ENCODE measurements around the gene RAB10.
"Not testable (repeated sequence)": the region's sequence is repeated elsewhere in the genome, so short reads cannot be mapped to it uniquely, and the experiment has no call there.

The RAB10 gene

DNA sequence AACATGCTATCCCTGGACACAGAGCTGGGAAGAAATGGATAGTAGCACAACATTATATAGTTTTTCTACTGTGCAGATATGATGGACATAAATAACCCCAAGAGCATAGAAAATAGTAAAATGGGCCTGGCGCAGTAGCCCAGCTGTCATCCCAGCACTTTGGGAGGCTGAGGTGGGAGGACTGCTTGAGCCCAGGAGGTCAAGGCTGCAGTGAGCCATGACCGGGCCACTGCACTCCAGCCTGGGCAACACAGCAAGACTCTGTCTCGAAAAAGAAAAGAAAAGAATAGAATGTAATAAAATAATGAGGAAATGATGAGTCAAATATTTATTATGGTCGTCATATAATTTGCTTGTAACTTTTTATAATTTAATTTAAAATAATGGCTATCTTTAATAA is 131.5 kb downstream of the RAB10 start:
- no peak for DNase-seq

DNA sequence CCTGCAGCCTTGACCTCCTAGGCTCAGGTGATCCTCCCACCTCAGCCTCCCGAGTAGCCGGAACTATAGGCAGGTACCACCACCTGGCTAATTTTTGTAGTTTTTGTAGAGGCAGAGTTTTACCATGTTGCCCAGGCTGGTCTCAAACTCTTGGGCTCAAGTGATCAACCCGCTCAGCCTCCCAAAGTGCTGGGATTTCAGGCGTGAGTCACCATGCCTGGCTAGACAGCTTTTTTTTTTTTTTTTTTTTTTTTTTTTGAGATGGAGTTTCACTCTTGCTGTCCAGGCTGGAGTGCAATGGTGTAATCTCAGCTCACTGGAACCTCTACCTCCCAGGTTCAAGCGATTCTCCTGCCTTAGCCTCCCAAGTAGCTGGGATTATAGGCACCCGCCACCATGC is 132.7 kb downstream of the RAB10 start:
- not testable (repeated sequence) for DNase-seq

DNA sequence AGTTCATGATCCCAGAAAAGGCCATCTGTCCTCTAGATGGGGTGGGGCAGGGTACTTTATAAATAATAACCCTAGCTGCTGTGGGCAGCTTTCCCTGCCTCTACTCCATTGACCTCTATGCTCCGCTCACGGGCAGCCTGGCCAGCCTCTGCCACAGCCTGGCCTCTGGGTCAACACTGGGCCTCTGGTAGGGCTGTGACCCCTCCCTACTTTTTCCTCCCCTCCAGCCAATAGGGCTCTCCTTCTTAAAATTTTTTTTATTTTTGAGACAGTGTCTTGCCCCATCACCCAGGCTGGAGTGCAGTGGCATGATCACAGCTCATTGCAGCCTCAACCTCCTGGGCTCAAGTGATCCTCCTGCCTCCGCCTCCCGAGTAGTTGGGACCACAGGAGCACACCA is 134.9 kb downstream of the RAB10 start:
- DNase-seq = no peak

DNA sequence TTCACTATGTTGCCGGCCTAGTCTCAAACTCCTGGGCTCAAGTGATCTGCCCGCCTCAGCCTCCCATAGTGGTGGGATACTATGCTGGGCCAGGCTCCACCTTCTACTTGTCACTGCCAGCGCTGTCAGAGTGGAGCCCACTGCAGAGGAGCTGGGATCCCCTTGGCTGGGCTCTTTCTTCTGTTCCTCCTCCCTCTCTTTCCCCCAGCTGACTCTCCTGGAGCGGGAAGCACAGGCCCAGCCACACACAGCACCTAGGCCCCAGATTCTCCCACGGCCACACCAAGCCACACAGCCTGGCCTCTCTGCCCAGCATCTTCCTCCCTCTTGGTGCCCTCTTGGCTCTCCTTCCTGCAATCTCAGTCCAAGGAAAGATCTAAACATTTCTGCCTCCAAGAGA is 135.3 kb downstream of the RAB10 start:
- no peak for DNase-seq

DNA sequence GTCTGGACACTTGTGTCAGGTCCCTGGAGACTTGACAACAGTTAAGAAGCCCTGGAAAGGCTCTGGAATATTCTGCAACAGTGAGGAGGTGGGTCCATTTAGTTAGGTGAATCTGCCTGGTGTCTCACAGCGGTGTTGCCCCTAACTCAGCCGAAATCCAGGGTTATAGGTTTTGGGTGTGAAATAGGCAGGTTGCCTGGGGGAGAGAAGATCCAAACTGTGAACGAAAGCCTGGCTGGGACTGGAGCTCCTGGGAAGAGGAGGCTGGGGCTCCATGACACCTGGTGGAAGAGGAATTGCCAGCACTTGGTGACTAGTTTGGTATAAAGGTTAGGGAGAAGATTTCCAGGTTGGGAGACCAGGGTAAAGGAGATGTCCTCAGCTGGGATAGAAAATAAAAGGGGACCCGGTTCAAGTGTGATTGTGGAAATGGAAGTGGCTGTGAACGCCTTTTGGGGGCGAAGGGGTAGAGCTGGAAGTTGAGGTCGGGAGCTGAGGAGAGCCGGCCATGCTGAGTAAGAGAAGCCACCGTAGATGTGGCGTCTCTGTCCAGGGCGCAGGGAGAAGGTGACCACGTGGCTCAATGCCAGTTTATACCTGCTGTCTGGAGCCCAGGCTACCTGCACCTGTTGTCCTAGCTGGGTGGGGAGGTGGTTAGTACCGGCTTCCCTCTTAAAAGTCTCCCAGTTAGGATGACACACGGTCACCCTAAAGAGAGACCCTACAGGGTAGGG is 136.0 kb downstream of the RAB10 start:
- no peak for DNase-seq

DNA sequence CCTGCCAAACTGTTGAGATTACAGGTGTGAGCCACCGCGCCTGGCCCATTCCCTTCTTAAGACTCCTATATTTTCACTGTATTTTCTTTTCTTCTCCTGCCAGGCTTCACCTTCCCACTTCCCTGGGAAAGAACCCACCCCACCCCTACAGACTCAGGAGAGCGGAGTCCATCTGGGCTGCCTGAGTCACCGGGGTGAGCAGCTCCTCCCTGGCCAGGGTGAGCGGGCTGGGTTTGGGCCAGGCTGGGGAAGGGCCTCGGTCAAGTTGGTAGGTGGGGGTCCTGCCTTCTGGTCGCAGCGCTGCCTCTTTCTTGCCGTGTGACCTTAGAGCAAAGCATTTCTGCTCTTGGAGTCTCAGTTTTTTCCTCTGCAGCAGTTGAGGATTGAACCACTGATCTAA is 136.9 kb downstream of the RAB10 start:
- DNase-seq = no peak

DNA sequence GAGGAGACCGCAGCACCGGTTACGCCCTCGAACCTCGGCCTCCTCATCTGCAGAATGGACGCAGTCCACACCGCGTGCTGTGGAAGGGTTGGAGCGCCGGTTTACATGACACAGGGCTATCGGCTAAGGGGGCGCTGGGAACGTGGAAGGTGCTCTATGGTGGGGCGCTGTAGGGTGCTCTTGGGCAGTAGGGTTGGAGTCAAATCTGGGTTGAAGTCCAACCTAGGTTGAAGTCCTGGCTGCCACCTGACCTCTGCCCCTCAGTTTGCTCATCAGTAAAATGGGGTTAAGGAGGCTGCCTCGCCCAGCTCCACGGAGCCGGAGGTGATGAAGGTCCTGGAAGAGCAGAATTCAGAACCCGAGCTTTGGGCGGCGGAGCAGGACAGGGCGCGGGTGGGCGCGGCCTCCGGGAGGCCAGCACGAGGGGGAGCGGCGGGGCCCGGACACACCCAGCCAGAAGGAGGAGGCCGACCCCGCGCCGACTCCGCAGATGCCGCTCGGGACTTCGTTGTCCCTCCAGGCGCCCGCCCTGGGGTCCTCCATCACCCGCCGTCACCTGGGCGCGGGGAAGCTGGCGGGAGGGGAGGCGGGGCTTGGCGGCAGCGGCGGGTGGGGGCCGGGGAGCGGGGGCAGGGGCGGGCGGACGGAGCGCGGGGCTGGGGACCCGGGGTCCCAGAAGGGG is 138.4 kb downstream of the RAB10 start:
- DNase-seq = no peak

DNA sequence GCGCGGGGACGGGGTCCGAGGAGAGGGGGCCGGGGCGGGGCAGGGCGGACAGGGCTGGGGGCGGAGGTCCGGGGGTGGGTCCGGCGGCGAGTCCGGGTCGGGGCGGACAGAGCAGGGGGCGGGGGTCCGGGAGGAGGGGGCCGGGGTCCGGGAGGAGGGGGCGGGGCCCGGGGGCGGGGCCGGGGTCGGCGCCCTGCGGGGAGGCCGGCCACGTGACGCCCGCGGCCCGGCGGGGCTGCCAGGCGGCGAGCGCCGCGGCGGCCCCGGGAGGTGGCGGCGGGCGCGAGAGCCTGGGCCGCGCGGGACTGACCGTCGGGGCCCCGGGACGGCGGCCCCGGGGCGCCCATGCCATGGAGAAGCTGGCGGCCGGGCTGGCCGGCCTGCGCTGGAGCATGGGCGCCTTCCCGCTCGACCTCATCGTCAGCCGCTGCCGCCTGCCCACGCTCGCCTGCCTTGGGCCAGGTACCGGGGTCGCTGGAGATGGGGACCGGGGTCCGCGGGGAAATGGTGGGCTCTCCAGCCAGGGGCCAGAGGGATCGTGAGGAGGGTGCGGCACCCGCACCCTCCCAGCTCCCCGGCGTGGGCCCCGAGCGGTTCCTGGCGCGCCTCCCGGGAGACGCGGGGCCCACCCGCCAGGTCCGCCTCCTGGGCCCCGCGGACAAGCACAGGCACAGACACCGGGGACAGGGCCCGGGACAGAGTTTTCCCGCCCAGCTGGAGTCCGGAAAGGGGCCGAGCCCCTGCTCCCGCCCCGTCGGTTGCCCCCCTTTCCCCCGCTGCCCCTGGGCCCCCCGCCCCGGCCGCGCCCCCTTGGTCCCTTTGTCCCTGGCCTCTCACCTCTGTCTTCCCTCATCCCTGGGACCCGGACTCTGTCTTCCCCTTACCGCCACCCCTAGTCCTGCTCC is 139.2 kb downstream of the RAB10 start, which contains the start of gene GAREM2:
Gene GAREM2 (plus strand): TSS at position 218 of the 905 bp plus-strand sequence. CDS start 133 bp downstream, at position 351.
- no peak for DNase-seq

DNA sequence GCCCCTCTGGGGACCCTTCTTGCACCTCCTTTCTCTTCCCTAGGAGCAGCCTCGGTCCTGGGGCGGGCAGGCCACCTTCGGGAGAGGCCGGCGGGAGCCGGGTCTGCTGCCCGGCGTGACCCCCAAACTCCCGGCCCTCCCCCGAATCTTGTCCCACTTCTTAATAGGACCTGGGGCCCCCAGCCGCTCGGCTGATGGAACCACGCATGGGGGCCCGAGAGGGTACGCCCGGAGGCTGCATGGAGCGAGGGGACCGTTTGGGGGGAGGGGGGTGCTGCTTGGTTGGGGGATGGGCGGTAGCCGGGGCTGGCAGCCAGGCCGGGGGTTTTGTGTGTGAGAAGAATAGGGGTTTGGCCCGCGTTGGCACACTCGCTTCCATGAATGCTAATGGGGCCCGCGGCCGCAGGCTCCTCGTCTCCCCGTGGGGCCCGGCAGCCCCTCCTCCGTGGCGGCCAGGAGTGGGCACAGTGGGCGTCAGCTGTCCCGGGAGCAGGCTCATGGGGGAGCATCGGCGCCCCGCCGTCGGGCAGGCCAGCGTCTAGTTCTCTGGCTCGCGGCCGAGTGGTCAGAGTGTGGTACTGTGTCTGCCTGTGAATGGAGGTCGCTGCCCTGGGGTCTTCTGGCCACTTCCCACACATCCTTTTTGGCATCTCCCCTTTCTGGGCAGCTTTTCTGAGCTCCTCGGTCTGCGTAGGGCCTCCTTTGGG is 140.0 kb downstream of the RAB10 start:
- no peak for DNase-seq

DNA sequence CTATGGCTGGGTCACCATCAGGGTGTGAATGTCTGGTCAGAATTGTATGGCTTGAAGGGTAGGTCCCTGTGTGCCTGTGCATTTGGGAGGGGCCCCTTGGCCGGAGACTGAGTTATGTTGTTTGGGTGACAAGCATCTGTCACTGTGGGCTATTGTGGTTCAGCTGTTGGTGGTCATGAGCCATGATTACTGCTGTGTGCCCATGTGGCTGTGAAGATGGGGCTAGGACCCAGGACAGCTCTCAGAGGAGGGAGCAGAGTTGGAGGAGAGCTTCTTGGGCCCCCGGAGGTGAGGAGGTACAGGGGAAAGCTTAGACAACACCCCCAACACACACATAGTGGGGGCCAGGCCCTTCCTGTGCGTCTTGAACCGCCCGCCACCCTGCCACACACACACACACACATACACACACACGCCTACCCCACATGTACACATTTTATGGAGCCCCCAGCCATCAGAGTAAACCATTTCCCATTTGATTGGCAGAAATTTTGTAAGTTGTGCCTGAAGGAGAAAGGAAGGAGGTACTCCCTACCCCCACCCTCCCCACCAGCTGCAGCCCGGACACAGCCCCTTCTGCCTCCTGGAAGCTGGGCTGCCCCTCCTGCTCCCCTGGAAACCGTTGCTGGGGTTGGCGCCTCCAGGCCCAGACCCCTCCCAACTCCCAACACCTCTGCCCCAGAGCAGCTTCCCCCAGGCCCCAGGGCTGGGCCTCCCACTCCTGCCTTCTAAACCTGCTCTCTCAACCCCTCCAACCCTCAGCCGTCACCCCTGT is 141.0 kb downstream of the RAB10 start:
- DNase-seq = no peak

DNA sequence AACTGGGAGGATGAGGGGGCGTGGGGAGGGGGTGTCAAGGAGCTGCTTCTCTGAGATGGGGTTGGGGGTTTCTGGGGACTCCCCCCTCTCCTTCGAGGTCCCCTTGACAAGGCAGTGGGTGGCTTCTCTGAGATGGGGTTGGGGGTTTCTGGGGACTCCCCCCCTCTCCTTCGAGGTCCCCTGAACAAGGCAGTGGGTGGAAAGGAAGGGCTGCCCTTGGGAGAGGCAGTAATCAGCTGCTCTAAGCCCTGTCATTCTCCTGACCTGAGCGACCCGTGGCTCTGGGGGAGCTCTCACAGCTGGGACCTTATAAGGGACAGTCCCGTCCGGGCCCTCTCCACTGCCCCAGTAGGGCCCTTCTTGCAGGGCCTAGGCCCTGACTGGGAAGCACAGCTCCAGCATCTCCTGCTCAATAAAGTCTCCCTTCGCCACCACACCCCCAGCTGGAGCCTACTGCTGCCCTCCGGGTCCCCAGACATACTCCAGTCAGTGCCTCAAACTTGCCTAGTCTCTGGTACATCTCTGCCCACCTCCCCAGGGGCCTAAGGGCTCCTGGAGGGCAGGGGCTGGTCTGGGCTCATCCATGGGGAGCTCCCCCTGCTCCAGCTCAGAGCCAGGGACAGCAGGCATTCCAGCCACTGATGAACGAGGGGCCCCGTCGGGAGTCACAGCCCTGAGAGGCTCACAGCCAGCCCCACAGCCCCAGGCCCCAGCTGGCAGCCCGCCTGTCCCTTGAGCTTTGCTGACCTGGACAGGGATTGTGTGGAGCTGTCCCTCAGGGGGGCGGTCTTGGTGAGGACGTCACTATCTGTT is 141.8 kb downstream of the RAB10 start:
- DNase-seq = no peak

DNA sequence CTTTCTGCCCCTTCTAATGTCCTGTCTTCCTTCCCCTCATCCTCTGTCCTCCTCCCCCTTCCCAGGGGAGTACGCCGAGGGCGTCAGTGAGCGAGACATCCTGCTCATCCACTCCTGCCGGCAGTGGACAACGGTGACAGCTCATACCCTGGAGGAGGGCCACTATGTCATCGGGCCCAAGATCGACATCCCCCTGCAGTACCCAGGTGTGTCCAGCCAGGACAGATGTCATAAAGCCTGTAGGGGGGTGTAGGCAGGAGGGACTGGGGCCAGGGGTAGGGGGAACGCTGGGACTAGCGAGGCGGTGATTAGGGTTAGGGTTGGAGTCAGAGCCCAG is 142.4 kb downstream of the RAB10 start:
- no peak for DNase-seq

DNA sequence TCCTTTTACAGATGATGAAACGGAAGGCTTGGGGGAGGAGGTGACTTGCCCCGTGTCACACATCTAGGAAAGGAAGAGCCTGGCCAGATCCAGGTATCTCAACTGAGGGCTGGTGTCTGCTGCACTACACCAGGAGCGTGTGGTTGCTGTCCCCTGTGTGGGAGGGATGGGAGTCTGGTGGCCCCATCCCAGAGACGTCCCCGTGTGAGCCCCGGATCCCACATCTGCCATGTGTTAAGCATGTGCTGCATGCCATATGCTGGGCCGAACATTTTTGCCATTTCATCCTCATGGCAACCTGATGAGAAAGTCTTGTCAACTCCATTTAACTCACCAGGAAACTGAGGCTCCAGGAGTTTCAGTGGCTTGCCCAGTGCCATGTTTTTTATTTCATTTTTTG is 143.2 kb downstream of the RAB10 start:
- DNase-seq = no peak

DNA sequence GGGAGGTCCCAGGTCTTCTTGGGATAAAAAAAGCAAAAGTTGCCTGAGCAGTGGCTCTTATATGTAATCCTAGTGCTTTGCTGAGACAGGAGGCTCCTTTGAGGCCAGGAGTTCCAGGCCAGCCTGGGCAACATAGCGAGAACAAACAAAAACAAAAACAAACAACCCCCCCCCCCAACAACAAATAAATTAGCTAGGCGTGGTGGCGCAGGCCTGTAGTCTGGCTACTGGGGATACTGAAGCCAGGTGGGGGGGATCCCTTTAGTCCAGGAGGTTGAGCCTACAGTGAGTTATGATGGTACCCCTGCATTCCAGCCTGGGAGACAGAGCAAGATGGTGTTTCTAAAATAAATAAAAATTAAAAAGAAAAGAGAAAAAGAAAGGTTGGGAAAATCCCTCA is 144.4 kb downstream of the RAB10 start:
- DNase-seq = no peak

DNA sequence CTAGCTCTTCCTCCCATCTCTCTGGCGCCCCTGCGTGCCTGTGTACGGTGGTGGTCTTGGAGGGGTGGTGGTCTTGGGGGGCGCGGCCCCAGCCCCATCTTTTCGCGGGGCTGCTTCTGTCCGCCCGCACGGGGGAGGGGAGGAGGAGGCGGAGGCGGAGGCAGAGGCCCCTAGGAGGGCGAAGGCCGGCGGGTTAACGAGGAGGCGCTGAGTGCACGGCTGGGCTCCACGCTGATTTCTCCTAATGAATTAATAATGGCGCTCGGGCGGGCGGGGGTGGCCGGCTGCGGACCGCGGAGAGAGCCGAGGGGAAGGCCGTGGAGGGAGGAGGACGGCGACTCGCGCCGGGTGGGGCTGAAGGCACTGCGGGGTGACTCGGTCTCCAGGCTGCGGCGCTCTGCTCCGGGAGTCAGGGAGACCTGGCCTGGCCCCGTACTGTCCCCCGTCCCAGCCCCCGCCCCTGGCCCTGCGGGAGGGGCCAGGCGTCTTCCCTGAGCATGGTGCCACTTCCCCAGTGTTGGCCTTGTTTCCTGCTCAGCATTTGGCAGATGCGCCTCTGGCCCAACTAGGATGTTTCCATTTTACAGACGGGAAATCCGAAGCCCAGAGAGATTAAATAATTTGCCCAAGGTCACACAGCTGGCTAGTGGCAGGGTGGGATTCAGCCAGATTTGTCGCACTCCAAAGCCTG is 145.0 kb downstream of the RAB10 start:
- peak; percentile 49 for DNase-seq

DNA sequence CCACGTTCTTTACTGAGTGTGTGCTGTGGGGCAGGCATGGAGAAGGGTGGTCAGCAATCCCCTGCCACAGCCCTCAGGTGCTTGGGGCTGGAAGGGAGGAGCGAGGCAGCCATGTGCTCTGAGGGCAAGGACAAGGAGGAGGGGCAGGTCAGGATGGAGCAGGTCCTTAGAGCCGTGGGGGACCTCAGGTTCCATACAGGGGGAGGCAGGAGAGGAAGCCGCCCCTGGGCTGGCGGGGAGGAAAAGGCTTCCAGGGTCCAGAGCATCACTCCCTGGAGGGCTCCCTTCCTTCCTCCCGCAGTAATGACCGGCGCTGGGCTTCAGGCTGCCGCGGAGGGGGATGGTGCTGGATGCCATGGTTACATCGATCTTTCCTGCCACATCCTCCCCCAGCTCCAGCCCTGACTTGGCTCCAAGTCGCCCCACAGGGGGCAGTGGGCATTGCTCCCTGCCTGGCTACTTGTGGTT is 145.6 kb downstream of the RAB10 start:
- DNase-seq = no peak

DNA sequence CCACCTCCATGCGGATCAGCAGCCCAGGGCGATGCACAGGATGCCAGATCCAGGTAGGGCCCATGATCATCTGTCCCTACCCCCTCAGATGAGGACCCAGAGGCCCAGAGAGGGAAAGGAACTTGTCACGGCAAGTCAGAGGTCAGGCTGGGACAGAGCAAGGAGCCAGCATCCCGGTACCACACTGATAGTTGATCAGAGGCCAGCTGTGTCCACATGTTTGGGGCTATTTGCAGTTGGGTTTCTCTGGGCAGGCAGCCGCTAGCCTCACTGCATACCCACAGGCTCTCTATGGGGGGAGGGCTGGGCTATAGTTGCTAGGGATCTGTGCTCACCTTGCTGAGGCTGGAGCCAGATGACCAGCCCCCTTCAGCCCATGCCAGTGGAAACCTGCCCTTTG is 148.6 kb downstream of the RAB10 start:
- no peak for DNase-seq

DNA sequence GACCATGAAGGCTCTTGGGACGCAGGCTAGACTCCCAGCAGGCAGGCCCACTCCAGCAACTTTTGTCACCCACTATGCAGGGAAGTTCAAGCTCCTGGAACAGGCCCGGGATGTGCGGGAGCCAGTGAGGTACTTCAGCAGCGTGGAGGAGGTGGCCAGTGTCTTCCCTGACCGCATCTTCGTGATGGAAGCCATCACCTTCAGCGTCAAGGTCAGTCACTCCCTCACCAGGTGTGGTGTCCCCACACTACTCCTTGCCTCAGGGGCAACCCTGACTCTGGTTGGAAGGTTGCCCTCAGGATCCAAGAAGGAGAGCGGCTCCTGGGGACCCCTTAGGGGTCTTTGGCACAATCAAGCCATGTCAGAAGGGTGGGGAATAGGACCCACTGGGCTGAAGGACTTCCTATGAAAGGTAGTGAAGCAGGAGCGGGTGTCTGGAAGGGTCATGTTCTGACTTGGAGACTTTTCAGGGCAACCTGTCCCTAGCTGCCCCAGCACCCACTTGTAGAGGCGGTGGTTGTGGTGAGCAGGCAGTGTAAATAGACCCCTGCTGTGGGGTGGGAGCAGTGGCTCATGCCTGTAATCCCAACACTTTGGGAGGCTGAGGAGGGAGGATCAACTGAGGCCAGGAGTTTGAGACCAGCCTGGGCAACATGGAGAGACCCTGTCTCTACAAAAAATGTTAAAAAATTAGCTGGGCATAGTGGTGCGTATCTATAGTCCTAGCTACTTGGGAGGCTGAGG is 149.2 kb downstream of the RAB10 start:
- DNase-seq = no peak

DNA sequence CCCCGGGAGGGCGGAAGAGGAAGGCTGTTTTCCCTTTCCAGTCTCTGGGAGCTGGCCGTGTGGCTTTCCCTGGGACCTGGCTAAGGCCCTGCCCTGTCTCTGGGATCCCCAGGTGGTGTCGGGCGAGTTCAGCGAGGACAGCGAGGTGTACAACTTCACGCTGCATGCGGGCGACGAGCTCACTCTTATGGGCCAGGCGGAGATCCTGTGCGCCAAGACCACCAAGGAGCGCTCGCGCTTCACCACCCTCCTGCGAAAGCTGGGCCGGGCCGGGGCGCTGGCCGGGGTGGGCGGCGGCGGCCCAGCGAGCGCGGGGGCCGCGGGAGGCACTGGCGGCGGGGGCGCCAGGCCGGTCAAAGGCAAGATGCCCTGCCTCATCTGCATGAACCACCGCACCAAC is 150.2 kb downstream of the RAB10 start:
- DNase-seq = no peak

All from right hindlimb (tissue), 1 donor.